ENCODE results near the gene PAK6. TPM values are rescaled to one million over a fixed set of nuclear protein-coding genes. Genes with fewer than 3 reads are reported as not detected.

PAK6 gene
- total RNA-seq, 1 donor from 2014 or later: 7.1 TPM

DNA sequence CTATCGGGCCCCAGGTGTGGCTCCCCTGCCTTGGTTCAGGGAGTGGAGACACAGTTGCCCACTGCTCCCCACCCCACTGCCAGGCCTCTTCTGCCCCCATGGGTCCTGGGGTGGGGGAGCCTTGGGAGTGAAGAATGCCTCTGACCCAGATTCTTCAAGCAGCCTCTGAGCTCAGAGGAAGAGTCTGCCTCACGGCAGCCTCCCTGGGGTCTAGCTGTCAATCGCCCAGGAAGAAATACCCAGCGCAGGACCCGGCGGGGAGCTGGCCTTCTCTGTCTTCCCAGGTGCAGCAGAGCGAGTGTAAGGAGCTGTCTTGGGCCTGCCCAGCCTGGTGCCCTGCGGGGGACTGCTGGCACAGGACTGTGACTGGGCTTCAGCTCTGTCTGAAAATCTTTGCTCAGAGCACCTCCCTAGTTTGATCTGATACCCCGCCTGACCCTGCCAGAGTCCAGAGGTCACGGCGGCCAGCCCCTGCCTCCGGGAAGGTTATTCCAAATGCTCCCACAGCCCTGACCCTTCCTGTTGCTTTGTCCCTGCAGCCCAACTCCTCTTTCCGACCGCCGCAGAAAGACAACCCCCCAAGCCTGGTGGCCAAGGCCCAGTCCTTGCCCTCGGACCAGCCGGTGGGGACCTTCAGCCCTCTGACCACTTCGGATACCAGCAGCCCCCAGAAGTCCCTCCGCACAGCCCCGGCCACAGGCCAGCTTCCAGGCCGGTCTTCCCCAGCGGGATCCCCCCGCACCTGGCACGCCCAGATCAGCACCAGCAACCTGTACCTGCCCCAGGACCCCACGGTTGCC is 33.0 kb downstream of the PAK6 start:
- TF ChIP-seq, protein P1, sequence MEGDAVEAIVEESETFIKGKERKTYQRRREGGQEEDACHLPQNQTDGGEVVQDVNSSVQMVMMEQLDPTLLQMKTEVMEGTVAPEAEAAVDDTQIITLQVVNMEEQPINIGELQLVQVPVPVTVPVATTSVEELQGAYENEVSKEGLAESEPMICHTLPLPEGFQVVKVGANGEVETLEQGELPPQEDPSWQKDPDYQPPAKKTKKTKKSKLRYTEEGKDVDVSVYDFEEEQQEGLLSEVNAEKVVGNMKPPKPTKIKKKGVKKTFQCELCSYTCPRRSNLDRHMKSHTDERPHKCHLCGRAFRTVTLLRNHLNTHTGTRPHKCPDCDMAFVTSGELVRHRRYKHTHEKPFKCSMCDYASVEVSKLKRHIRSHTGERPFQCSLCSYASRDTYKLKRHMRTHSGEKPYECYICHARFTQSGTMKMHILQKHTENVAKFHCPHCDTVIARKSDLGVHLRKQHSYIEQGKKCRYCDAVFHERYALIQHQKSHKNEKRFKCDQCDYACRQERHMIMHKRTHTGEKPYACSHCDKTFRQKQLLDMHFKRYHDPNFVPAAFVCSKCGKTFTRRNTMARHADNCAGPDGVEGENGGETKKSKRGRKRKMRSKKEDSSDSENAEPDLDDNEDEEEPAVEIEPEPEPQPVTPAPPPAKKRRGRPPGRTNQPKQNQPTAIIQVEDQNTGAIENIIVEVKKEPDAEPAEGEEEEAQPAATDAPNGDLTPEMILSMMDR (conservative IDR thresholded peaks at IDR 0.05; ENCODE audit: low read depth, low read length): no peak
- no peak for DNase-seq (ENCODE audit: low read depth)
- H3K4me3 ChIP-seq (ENCODE audit: low read depth, low read length): no peak overlapping the region

DNA sequence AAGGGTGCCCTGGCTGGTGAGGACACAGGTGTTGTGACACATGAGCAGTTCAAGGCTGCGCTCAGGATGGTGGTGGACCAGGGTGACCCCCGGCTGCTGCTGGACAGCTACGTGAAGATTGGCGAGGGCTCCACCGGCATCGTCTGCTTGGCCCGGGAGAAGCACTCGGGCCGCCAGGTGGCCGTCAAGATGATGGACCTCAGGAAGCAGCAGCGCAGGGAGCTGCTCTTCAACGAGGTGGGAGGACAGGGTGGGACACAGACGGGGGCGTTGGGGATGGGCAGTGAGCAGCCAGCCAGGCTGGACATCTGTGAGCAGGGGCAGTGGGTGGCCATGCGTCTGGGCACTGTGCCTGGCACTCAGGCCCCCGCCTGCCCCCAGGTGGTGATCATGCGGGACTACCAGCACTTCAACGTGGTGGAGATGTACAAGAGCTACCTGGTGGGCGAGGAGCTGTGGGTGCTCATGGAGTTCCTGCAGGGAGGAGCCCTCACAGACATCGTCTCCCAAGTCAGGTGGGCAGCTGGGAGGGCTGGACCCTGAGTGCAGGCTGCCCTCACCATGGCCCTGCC is 33.7 kb downstream of the PAK6 start:
- H3K4me3 ChIP-seq (ENCODE audit: low read depth, low read length): no peak overlapping the region
- no peak for DNase-seq (ENCODE audit: low read depth)
- TF ChIP-seq, protein P1 (conservative IDR thresholded peaks at IDR 0.05; ENCODE audit: low read depth, low read length): peak; percentile 52

DNA sequence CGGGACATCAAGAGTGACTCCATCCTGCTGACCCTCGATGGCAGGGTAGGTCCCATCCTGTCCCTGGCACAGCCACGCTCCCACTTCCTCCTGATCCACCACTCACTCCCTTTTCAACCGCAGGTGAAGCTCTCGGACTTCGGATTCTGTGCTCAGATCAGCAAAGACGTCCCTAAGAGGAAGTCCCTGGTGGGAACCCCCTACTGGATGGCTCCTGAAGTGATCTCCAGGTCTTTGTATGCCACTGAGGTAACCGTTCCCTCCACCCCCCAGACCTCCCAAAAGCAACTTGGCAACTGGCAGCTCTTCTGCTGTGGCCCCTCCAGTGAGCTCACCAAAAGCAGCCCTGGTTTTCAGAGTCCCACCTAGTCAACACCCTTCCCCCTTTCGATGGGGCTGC is 34.6 kb downstream of the PAK6 start:
- TF ChIP-seq, protein P1 (conservative IDR thresholded peaks at IDR 0.05; ENCODE audit: low read depth, low read length): no peak

DNA sequence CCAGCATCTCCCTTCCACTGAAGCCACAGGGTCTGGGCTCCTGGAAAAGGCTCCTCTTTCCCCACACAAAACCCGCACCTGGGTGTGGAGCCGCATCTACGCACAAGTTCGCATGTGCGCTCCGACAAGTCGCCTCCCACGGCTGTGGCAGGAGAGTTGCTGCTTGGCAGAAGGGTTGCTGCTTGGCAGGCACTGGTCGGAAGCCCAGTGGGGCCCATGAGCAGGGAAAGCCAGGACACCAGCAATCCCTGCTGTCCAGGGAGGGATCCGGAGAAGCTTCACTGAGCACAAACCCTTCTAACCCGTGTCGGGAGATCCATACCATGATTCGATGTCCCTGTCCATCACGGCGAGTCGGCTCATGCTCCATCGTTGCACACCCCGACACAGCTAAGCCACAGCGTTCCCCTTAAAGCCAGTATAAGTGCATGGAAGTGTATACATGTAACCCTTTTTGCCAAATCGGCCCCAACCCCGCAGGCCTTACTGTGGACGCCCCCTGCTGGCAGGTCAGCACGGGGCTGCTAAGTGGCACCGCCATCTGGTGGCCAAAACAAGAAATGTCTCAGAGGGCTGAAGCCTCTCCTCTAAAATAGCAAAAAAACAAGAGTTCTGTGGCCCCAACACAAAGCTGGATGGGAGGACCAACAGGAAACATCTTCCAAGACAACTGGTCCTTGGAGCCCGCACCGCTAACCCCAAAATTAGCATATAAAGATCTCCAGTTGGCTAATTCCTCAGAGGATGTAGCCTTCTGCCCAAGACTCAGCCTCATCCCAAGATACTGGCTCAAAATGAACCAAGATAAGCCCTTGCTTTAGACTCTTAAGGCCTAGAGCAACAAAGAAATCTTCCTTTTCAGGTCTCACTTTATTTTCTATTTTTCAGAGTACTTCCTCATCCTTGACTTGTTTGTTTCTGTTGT is 35.7 kb downstream of the PAK6 start:
- no peak for DNase-seq (ENCODE audit: low read depth)
- H3K4me3 ChIP-seq (ENCODE audit: low read depth, low read length): no peak overlapping the region
- TF ChIP-seq, protein P1 (conservative IDR thresholded peaks at IDR 0.05; ENCODE audit: low read depth, low read length): peak; percentile 100

More for the DNA sequence above, 34.6 kb downstream of the PAK6 start:
- no peak overlapping the region for H3K4me3 ChIP-seq (ENCODE audit: low read depth, low read length)
- DNase-seq (ENCODE audit: low read depth): no peak

DNA sequence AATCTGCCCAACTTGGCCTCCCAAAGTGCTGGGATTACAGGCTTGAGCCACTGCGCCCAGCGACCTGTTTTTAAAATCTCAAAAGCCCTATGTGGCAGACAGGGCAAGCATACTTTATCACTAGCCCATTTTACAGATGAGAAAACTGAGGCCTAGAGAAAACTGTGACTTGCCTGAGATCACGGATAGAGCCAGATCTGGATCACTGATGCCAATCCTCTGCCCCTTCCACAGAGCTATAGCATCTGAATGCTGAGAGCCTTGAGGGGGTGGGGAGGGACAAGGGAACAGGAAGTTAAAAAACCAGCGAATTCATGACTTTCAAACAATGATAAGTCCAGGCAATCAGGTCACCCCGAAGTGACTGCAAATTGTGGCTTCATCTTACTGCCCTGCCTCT is 36.7 kb downstream of the PAK6 start:
- H3K4me3 ChIP-seq (ENCODE audit: low read depth, low read length): no peak overlapping the region
- no peak for DNase-seq (ENCODE audit: low read depth)
- TF ChIP-seq, protein P1 (conservative IDR thresholded peaks at IDR 0.05; ENCODE audit: low read depth, low read length): no peak

DNA sequence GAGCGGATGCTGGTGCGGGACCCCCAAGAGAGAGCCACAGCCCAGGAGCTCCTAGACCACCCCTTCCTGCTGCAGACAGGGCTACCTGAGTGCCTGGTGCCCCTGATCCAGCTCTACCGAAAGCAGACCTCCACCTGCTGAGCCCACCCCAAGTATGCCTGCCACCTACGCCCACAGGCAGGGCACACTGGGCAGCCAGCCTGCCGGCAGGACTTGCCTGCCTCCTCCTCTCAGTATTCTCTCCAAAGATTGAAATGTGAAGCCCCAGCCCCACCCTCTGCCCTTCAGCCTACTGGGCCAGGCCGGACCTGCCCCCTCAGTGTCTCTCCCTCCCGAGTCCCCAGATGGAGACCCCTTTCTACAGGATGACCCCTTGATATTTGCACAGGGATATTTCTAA is 37.1 kb downstream of the PAK6 start:
- no peak for DNase-seq (ENCODE audit: low read depth)
- TF ChIP-seq, protein P1 (conservative IDR thresholded peaks at IDR 0.05; ENCODE audit: low read depth, low read length): no peak

More for the DNA sequence above, 37.1 kb downstream of the PAK6 start:
- H3K4me3 ChIP-seq (ENCODE audit: low read depth, low read length): no peak overlapping the region
